ENCODE measurements around the gene ZBED6. TPM values are rescaled to one million over a fixed set of nuclear protein-coding genes. Genes with fewer than 3 reads are reported as not detected.
"Not testable (repeated sequence)": the region's sequence is repeated elsewhere in the genome, so short reads cannot be mapped to it uniquely, and the experiment has no call there.

Gene ZBED6, protein sequence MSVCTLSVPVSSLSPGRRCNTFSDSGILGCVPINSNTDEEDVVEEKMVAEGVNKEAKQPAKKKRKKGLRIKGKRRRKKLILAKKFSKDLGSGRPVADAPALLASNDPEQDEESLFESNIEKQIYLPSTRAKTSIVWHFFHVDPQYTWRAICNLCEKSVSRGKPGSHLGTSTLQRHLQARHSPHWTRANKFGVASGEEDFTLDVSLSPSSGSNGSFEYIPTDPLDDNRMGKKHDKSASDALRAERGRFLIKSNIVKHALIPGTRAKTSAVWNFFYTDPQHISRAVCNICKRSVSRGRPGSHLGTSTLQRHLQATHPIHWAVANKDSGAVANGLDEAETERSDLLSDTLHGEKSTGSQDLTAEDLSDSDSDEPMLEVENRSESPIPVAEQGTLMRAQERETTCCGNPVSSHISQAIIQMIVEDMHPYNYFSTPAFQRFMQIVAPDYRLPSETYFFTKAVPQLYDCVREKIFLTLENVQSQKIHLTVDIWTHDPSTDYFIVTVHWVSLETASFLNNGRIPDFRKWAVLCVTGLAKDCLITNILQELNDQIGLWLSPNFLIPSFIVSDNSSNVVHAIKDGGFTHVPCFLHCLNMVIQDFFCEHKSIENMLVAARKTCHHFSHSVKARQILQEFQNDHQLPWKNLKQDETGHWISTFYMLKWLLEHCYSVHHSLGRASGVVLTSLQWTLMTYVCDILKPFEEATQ (N-terminal part only)
- total RNA-seq: 10 to 100 TPM; 36.4 to 41.3 (median 39.8) TPM
- total RNA-seq (2013): 23.8 TPM

DNA sequence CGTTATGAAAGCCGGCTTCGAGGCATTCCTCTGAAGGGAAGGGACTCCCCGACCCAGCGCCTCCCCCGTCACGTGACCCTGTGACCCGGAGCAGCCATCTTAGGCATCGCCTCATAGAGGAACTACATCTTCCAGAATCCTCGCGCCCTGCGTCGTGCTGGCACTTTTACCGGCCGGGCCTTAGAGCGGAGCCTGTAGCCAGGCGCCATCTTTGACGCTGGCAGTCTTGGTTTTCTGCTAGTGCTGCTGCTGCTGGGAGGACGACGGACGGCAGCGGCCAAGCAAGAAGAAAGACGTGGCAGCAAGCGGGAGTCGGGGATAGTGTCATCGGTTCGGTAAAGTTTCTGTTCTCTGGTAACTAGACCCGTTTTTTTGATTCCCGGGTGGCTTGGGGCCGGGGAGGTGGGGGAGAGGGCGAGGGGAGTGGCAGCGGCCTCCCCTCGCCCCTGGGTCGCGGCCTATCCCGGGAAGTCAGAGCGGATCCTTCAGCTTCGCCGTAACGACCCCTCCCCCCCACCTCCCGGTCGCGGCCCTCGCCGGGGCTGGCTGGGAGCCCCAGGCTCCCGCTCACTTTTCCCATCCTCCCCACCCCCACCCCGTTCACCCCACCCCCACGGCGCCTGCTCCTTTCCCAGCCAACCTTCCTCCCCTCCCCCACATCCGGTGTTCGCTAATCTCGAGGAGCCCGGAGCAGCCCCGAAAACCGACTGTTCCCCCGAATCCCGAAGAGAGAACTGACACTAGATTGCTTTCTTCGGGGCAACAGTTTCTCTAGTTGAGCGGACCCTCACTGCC is at the start of gene ZBED6, which contains the start of gene ZC3H11A:
TSS of gene ZBED6 (plus strand) at position 183 of the 795 bp plus-strand sequence. CDS start 1,900 bp downstream, outside the sequence.
TSS of gene ZC3H11A (plus strand) at position 183 of the 795 bp plus-strand sequence. CDS start 21,448 bp downstream, outside the sequence.
- Mint-ChIP-seq H3K27ac (peak within 1 kb of the TSS; percentile 97 to 98), H3K4me3 (peak within 1 kb of the TSS; percentile 98), H3K27me3 (ENCODE audit: low read depth in 2 of 2) (no peaks in the 10 kb centered on the region), H3K36me3 (peaks cover 7% of the 10 kb centered on the region), H3K4me1 (peaks cover 45 to 49% of the 10 kb centered on the region in 2 donors), H3K9me3 (no peaks in the 10 kb centered on the region)
- intact Hi-C loops (cut with micrococcal nuclease): loop anchor here (1.0 to 5.0 kb wide), 2 partner anchors 33 to 66 kb away; partner anchors contain the start of gene SNRPE
- WGBS (ENCODE audit: insufficient coverage): under 1% methylated on average over 50 of the region's 59 CpGs
- ATAC-seq (peak; percentile 96 to 99 (median 98)), DNase-seq (peak; percentile 93 to 99)
- TF ChIP-seq, protein P1, sequence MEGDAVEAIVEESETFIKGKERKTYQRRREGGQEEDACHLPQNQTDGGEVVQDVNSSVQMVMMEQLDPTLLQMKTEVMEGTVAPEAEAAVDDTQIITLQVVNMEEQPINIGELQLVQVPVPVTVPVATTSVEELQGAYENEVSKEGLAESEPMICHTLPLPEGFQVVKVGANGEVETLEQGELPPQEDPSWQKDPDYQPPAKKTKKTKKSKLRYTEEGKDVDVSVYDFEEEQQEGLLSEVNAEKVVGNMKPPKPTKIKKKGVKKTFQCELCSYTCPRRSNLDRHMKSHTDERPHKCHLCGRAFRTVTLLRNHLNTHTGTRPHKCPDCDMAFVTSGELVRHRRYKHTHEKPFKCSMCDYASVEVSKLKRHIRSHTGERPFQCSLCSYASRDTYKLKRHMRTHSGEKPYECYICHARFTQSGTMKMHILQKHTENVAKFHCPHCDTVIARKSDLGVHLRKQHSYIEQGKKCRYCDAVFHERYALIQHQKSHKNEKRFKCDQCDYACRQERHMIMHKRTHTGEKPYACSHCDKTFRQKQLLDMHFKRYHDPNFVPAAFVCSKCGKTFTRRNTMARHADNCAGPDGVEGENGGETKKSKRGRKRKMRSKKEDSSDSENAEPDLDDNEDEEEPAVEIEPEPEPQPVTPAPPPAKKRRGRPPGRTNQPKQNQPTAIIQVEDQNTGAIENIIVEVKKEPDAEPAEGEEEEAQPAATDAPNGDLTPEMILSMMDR (IDR thresholded peaks at IDR 0.05): no peak
- H3K4me1 ChIP-seq (ENCODE audit: control insufficient read depth, insufficient read depth, low read length): peaks cover 8% of the 10 kb centered on the region
- no peaks in the 10 kb centered on the region for H3K27me3 ChIP-seq (ENCODE audit: control insufficient read depth, insufficient read depth, low read length)
- H3K36me3 ChIP-seq (ENCODE audit: control insufficient read depth, insufficient read depth, low read length): peaks cover 5% of the 10 kb centered on the region
- peak within 1 kb of the TSS; percentile 87 for H3K27ac ChIP-seq (ENCODE audit: low read length)
- no peaks in the 10 kb centered on the region for H3K9me3 ChIP-seq (ENCODE audit: control insufficient read depth, insufficient read depth, low read length)
- H3K4me3 ChIP-seq (ENCODE audit: low read length): peak within 1 kb of the TSS; percentile 70

DNA sequence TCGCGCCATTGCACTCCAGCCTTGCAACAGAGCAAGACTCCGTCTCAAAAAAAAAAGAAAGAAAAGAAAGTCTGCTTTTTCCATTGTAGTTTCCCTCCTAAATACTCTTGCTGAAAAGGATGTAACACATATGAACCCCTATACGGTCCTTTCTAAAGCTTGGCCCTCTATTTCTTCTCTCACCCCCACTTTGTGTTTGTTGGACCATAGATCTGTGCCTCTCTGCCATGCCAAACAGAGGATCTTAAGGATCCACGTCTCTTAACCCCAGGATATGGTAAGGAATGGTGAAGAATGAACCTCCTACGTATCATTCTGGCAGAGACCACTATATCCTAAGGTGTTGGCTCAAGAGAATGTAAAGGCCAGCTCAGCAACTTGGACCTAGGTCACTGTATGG is 49.1 kb upstream of the ZBED6 start:
- no peak overlapping the region for H3K4me3 ChIP-seq (ENCODE audit: low read length)
- Mint-ChIP-seq H3K27ac (peak overlapping the region; percentile 27 to 42), H3K9me3 (no peaks in the 10 kb centered on the region), H3K4me1 (peaks cover 18 to 21% of the 10 kb centered on the region in 2 donors), H3K4me3 (no peak overlapping the region), H3K27me3 (ENCODE audit: low read depth in 2 of 2) (no peaks in the 10 kb centered on the region), H3K36me3 (peaks cover 13% of the 10 kb centered on the region)
- ATAC-seq (no peak), DNase-seq (no peak)
- intact Hi-C loops (cut with micrococcal nuclease): no loop called here
- WGBS (ENCODE audit: insufficient coverage): 98% methylated on average over 6 of the region's 6 CpGs
- H3K9me3 ChIP-seq (ENCODE audit: control insufficient read depth, insufficient read depth, low read length): no peaks in the 10 kb centered on the region
- peaks cover 10% of the 10 kb centered on the region for H3K4me1 ChIP-seq (ENCODE audit: control insufficient read depth, insufficient read depth, low read length)
- TF ChIP-seq, protein P1 (IDR thresholded peaks at IDR 0.05): no peak
- no peak overlapping the region for H3K27ac ChIP-seq (ENCODE audit: low read length)
- peaks cover 8% of the 10 kb centered on the region for H3K36me3 ChIP-seq (ENCODE audit: control insufficient read depth, insufficient read depth, low read length)
- no peaks in the 10 kb centered on the region for H3K27me3 ChIP-seq (ENCODE audit: control insufficient read depth, insufficient read depth, low read length)

DNA sequence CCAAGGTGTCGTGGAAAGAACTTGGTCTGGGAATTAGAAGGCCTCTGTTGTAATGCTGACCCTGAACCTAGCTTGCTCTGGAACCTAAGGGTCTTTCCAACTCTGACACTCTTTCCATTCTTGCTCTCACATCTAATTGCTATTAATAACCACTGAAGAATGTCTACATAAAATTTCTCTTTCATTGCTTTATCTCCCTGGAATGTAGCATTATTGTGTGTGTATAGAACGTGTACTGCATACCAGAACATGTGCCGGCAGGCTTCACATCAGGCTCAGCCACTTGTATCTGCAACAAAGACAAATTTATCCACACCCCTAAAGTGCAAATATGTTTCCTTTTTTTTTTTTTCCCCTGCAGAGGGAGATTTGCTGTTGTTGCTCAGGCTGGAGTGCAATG is 44.4 kb upstream of the ZBED6 start:
- Mint-ChIP-seq H3K9me3 (no peaks in the 10 kb centered on the region), H3K4me3 (no peak overlapping the region), H3K36me3 (no peaks in the 10 kb centered on the region), H3K4me1 (peaks cover 19 to 22% of the 10 kb centered on the region in 2 donors), H3K27me3 (ENCODE audit: low read depth in 2 of 2) (no peaks in the 10 kb centered on the region), H3K27ac (no peak overlapping the region)
- DNase-seq: no peak
- H3K27me3 ChIP-seq (ENCODE audit: control insufficient read depth, insufficient read depth, low read length): no peaks in the 10 kb centered on the region
- H3K9me3 ChIP-seq (ENCODE audit: control insufficient read depth, insufficient read depth, low read length): no peaks in the 10 kb centered on the region
- 100% methylated on average over 2 of the region's 3 CpGs for WGBS (ENCODE audit: insufficient coverage)
- H3K27ac ChIP-seq (ENCODE audit: low read length): no peak overlapping the region
- H3K4me3 ChIP-seq (ENCODE audit: low read length): no peak overlapping the region
- intact Hi-C loops (cut with micrococcal nuclease): no loop called here
- H3K4me1 ChIP-seq (ENCODE audit: control insufficient read depth, insufficient read depth, low read length): peaks cover 21% of the 10 kb centered on the region
- ATAC-seq: no peak
- H3K36me3 ChIP-seq (ENCODE audit: control insufficient read depth, insufficient read depth, low read length): no peaks in the 10 kb centered on the region
- TF ChIP-seq, protein P1 (IDR thresholded peaks at IDR 0.05): no peak

DNA sequence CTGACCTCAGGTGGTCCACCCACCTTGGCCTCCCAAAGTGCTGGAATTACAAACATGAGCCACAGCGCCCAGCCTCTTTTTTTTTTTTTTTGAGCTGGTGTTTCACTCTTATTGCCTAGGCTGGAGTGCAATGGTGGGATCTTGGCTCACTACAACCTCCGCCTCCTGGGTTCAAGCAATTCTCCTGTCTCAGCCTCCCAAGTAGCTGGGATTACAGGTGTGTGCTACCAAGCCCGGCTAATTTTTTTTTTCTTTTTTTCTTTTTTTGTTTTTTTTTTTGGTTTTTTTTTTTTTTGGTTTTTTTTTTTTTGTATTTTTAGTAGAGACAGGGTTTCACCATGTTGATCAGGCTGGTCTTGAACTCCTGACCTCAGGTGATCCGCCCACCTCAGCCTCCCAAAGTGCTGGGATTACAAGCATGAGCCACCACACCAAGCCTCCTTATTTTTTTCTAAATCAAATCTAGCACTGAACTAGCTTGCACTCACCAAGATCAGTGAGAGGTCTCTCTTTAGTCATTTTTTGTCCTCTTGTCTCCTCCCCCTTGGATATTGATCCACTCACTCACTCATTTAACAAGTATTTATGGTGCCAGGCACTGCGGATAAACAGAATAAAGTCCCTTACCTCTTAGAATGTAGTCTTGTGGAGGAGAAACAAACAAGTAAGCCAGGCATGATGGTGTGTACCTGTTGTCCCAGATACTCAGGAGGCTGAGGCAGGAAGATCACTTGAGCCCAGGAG is 43.6 kb upstream of the ZBED6 start:
- ATAC-seq; H3K4me3 Mint-ChIP-seq; H3K4me3 ChIP-seq (ENCODE audit: low read length); DNase-seq; H3K27ac Mint-ChIP-seq; H3K27me3 Mint-ChIP-seq (ENCODE audit: low read depth in 2 of 2); H3K27ac ChIP-seq (ENCODE audit: low read length); H3K27me3 ChIP-seq (ENCODE audit: control insufficient read depth, insufficient read depth, low read length); H3K9me3 ChIP-seq (ENCODE audit: control insufficient read depth, insufficient read depth, low read length); H3K9me3 Mint-ChIP-seq; H3K36me3 Mint-ChIP-seq; intact Hi-C loops (cut with micrococcal nuclease); H3K36me3 ChIP-seq (ENCODE audit: control insufficient read depth, insufficient read depth, low read length): not testable (repeated sequence)
- H3K4me1 Mint-ChIP-seq: peaks cover 27 to 30% of the 10 kb centered on the region in 2 donors
- peaks cover 28% of the 10 kb centered on the region for H3K4me1 ChIP-seq (ENCODE audit: control insufficient read depth, insufficient read depth, low read length)
- 100% methylated on average over 3 of the region's 5 CpGs for WGBS (ENCODE audit: insufficient coverage)

Data from natural killer cell (primary cell).